Panc1 (cell line): ENCODE measurements around the gene CCN5. TPM values are rescaled to one million over a fixed set of nuclear protein-coding genes. Genes with fewer than 3 reads are reported as not detected.

Experiments used
- ATAC-seq: fragments of 200-7000 bp; cut with Tn5 transposase; 2 replicates; pipeline ENCODE4 v1.9.1; 2020; ENCODE audit warnings: mild to moderate bottlenecking, moderate library complexity
- BruUV-seq: library from RNA; stranded (reverse); fragments of 400-500 nt; replicated peaks from 2 replicates; lab custom pipeline; 2021; lab: Mats Ljungman, UMichigan
- CTCF ChIA-PET: fragments of 300-600 bp; sonication (Branson Sonifier 250); formaldehyde crosslinking; loops from one replicate; lab custom pipeline; 2022; ENCODE audit warnings: antibody characterized with exemption; lab: Charles Lee
- POLR2A ChIA-PET: fragments of 300-600 bp; sonication (Branson Sonifier 250); formaldehyde crosslinking; loops from one replicate; lab custom pipeline; 2022; ENCODE audit warnings: antibody characterized with exemption; lab: Charles Lee
- DNase-seq: peaks from one replicate; pipeline ENCODE4 v3.0.0-alpha.2; 2010; ENCODE audit warnings: low read depth, low spot score
- H3K27ac ChIP-seq: 2 replicates; pipeline ENCODE4 v1.5.1; 2011; ENCODE audit warnings: mild to moderate bottlenecking, low read length, inconsistent platforms
- H3K27me3 ChIP-seq: fragments of 200-500 bp; sonication (Bioruptor generic); 2 replicates; pipeline ENCODE4 v1.6.0; 2014; ENCODE audit warnings: low read length, inconsistent platforms; ENCODE audit not compliant: control insufficient read depth, insufficient read depth
- H3K36me3 ChIP-seq: fragments of 200-500 bp; sonication (Bioruptor generic); 2 replicates; pipeline ENCODE4 v1.5.1; 2014; ENCODE audit warnings: inconsistent platforms, mild to moderate bottlenecking, low read length, moderate library complexity; ENCODE audit not compliant: control insufficient read depth, insufficient read depth
- H3K4me1 ChIP-seq: 2 replicates; pipeline ENCODE4 v1.5.1; 2011; ENCODE audit warnings: inconsistent platforms, mild to moderate bottlenecking, low read length, moderate library complexity; ENCODE audit not compliant: control insufficient read depth, insufficient read depth
- H3K4me3 ChIP-seq, 2 experiments: 2 replicates each; pipeline ENCODE4 v1.5.1; 2011 to 2012; ENCODE audit warnings: low read depth in 2 of 2, low read length in 2 of 2, mild to moderate bottlenecking in 2 of 2, inconsistent platforms in 1 of 2, moderate library complexity in 1 of 2
- H3K9me3 ChIP-seq: fragments of 200-500 bp; sonication (Bioruptor generic); 2 replicates; pipeline ENCODE4 v1.5.1; 2014; ENCODE audit warnings: low read depth, mild to moderate bottlenecking, inconsistent platforms, low read length, moderate library complexity; ENCODE audit not compliant: control insufficient read depth, insufficient read depth
- POLR2AphosphoS5 ChIP-seq: IDR thresholded peaks from 2 replicates; pipeline ENCODE4 v1.6.1; 2012; ENCODE audit warnings: mild to moderate bottlenecking, low read depth, low read length, moderate library complexity
- REST ChIP-seq, 2 experiments: IDR thresholded peaks; 2 replicates each; pipeline ENCODE4 v1.6.1; 2011 to 2012; ENCODE audit warnings: low read depth in 2 of 2, control low read depth in 1 of 2, low read length in 1 of 2, mild to moderate bottlenecking in 1 of 2, moderate library complexity in 1 of 2; ENCODE audit not compliant: insufficient read depth in 1 of 2
- SIN3A ChIP-seq: IDR thresholded peaks from 2 replicates; pipeline ENCODE4 v1.6.1; 2012; ENCODE audit warnings: low read depth, mild to moderate bottlenecking, low read length, moderate library complexity, borderline replicate concordance; ENCODE audit not compliant: insufficient read depth
- TCF7L2 ChIP-seq: IDR thresholded peaks from 2 replicates; pipeline ENCODE4 v1.6.1; 2011; ENCODE audit warnings: mild to moderate bottlenecking, low read depth, low read length, inconsistent platforms
- in situ Hi-C: cut with HindIII; loops from 2 replicates; pipeline ENCODE4 v1.10.0; 2016; ENCODE audit warnings: low sequenced_read_pairs, low pct_unique_long_range_greater_than_20kb
- intact Hi-C: fragments of 100-400 bp; cut with micrococcal nuclease; formaldehyde crosslinking; loops from one replicate; pipeline ENCODE4 v1.10.0; 2022; ENCODE audit not compliant: unreplicated experiment
- total RNA-seq: library from RNA; stranded (reverse); gene quantifications from one replicate; pipeline ENCODE4 v1.2.1, GENCODE V29; 2021; ENCODE audit not compliant: unreplicated experiment
- TF ChIP-seq, protein P1 (sequence below): fragments of 450-650 bp; IDR thresholded peaks from 2 replicates; pipeline ENCODE4 v1.5.1; 2017; ENCODE audit warnings: mild to moderate bottlenecking

CCN5 gene
- total RNA-seq, 1 experiment from 2014 or later, result 15.2 TPM

- no TSS peak for BruUV-seq
- Histone ChIP-seq H3K27me3 (no peaks in the 10 kb centered on the region), H3K27ac (peak overlapping the region; percentile 84; the same call in 1 of the 2 replicates), H3K4me3 (no peak overlapping the region), H3K4me1 (peaks cover 16% of the 10 kb centered on the region), H3K9me3 (peaks cover 4% of the 10 kb centered on the region; the same call in 1 of the 2 replicates), H3K36me3 (no peaks in the 10 kb centered on the region)
- TF ChIP-seq REST (IDR thresholded peaks at IDR 0.05; ENCODE audit: insufficient read depth in 1 of 2, low read depth in 2 of 2, low read length in 1 of 2), result no peak
- TF ChIP-seq SIN3A, result no peak
- no peak for TF ChIP-seq TCF7L2
- no peak for TF ChIP-seq POLR2AphosphoS5
- TF ChIP-seq, protein P1, sequence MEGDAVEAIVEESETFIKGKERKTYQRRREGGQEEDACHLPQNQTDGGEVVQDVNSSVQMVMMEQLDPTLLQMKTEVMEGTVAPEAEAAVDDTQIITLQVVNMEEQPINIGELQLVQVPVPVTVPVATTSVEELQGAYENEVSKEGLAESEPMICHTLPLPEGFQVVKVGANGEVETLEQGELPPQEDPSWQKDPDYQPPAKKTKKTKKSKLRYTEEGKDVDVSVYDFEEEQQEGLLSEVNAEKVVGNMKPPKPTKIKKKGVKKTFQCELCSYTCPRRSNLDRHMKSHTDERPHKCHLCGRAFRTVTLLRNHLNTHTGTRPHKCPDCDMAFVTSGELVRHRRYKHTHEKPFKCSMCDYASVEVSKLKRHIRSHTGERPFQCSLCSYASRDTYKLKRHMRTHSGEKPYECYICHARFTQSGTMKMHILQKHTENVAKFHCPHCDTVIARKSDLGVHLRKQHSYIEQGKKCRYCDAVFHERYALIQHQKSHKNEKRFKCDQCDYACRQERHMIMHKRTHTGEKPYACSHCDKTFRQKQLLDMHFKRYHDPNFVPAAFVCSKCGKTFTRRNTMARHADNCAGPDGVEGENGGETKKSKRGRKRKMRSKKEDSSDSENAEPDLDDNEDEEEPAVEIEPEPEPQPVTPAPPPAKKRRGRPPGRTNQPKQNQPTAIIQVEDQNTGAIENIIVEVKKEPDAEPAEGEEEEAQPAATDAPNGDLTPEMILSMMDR, result no peak
- in situ Hi-C loops (no loop called here), intact Hi-C loops (loop anchor here (10.0 kb wide), 1 partner anchor 178 kb away; no protein-coding TSS in a partner anchor)
- ChIA-PET CTCF (no interaction called here), POLR2A (no interaction called here)
- DNase-seq, result no peak
- ATAC-seq, result no peak
These were observed 28.2 kb upstream of the CCN5 start for GRCh38 chr20:44686934-44687333.

DNA sequence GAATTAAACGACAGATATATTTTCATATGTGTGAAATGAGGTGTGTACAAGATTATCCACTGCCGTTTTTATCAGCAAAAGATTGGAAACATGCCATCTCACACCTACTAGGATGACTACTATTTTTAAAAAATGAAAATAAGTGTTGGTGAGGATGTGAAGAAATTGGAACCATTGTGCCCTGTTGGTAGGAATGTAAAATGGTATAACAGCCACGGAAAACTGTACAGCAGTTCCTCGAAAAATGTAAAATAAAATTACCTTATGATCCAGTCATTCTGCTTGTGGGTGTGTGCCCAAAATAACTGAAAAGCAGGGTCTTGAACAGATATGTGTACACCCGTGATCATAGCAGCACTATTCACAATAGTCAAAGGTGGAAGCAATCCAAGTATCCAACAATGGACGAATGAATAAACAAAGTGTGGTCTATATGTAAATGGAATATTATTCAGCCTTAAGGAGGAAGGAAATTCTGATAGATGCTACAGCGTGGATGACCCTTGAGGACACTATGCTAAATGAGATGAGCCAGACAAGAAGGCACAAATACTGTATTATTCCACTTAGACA, 27.0 kb upstream of the CCN5 start:
- H3K9me3 ChIP-seq, result peaks cover 6% of the 10 kb centered on the region; the same call in 1 of the 2 replicates
- in situ Hi-C loops (no loop called here), intact Hi-C loops (loop anchor here (10.0 kb wide), 1 partner anchor 177 kb away; no protein-coding TSS in a partner anchor)
- DNase-seq (no peak), ATAC-seq (no peak)
- no peak overlapping the region for H3K4me3 ChIP-seq
- ChIA-PET CTCF (no interaction called here), POLR2A (no interaction called here)
- no peaks in the 10 kb centered on the region for H3K27me3 ChIP-seq
- peak overlapping the region; percentile 84 for H3K27ac ChIP-seq
- TF ChIP-seq SIN3A (no peak), POLR2AphosphoS5 (no peak), TCF7L2 (no peak)
- no peaks in the 10 kb centered on the region for H3K36me3 ChIP-seq
- H3K4me1 ChIP-seq, result peaks cover 27% of the 10 kb centered on the region
- BruUV-seq, result no TSS peak

DNA sequence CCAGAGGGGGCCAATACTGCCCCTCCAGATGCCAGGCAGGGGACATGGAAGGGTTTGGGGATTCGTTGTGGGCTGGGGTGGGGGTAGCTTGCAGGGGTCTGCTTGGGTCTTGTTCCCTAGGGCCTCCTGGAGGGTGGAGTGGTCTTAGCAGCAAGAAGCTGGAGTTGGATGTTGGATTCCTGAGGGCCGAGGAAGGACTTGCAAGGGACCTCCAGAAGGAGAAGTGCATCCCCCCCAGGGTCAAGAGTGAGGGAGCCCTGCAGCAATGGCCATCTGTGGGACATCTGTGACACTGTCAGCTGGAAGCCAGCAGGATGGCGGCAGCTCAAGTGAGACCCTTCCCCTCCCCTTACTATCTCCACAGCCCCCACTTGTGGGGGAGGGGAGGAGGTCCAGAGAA, 25.4 kb upstream of the CCN5 start:
- intact Hi-C loops, result loop anchor here (10.0 kb wide), 1 partner anchor 175 kb away; no protein-coding TSS in a partner anchor
- DNase-seq (no peak), ATAC-seq (no peak)
- ChIA-PET POLR2A (no interaction called here), CTCF (no interaction called here)
- no TSS peak for BruUV-seq
- Histone ChIP-seq H3K36me3 (no peaks in the 10 kb centered on the region), H3K27ac (peak overlapping the region; percentile 84), H3K4me1 (peaks cover 34% of the 10 kb centered on the region), H3K4me3 (no peak overlapping the region), H3K9me3 (peaks cover 6% of the 10 kb centered on the region; the same call in 1 of the 2 replicates), H3K27me3 (no peaks in the 10 kb centered on the region)
- in situ Hi-C loops, result no loop called here
- TF ChIP-seq, protein P1, result no peak
- TF ChIP-seq TCF7L2, result no peak
- TF ChIP-seq REST (IDR thresholded peaks at IDR 0.05; ENCODE audit: insufficient read depth in 1 of 2, low read depth in 2 of 2, low read length in 1 of 2), result no peak
- no peak for TF ChIP-seq POLR2AphosphoS5
- no peak for TF ChIP-seq SIN3A
